ENCODE results near the gene POR. TPM values are rescaled to one million over a fixed set of nuclear protein-coding genes. Genes with fewer than 3 reads are reported as not detected.

Gene POR
- polyA plus RNA-seq, 1 donor from 2014 or later, result 61.2 TPM

DNA sequence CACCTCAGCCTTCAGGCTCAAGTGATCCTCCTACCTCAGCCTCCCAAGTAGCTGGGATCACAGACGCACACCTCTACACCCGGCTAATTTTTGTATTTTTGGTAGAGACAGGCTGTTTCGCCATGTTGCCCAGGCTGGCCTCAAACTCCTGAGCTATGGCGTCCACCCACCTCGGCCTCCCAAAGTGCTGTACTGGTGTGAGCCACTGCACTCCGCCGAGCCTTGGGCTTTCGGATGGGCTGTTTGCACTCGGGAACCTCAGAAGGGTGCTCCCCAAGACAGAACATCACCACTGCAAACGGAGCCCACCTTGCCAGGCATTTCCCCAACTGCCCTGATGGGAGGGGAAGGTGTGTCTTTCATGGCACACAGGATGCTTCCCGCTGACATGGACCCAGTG lies 52.1 kb downstream of the POR start:
- Histone ChIP-seq H3K4me2 (ENCODE audit: low read length) (no peak overlapping the region), H3F3A (ENCODE audit: insufficient read depth, low read length, poor library complexity, severe bottlenecking) (no peaks in the 10 kb centered on the region), H3K27ac (ENCODE audit: low read length) (no peak overlapping the region)

DNA sequence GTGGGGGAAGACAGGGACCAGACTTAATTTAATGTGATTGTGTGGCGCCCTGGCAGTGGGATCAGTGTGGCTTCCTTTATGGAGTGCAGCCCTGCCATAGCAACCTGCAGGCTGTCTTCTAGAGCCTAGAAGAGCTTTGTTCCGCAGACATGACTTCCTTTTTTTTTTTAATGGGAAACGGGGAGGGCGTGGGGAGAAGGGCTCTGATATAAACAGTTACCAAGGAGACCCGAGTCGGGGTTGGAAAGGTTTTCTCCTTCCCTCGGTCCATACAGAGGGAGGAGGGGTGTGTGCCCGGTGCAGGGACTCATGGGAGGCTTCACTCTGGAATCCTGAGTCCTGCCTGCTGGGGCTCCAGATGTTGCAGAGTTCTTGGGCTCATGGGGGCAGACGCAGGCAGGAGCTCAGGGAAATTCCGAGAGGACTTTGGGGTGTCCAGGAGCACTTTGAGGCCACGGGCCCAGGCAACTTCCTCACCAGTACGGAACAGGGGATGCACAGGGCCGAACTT lies 52.6 kb downstream of the POR start:
- no peaks in the 10 kb centered on the region for H3K79me2 ChIP-seq (replicated peaks; ENCODE audit: insufficient read depth, low read length)
- no peak overlapping the region for H3K27ac ChIP-seq (ENCODE audit: low read length)
- no peaks in the 10 kb centered on the region for H3K9me2 ChIP-seq (ENCODE audit: insufficient read depth, low read length)
- no peaks in the 10 kb centered on the region for H4K20me1 ChIP-seq (ENCODE audit: insufficient read depth)
- H3K36me3 ChIP-seq (ENCODE audit: insufficient read depth, low read length), result no peaks in the 10 kb centered on the region
- H3K27me3 ChIP-seq (ENCODE audit: insufficient read depth, low read depth, low read length), result no peaks in the 10 kb centered on the region
- H3K4me3 ChIP-seq (ENCODE audit: low read length), result no peak overlapping the region
- H2AFZ ChIP-seq (ENCODE audit: low read depth, low read length), result no peak overlapping the region
- no peak for TF ChIP-seq TAF1 (IDR thresholded peaks at IDR 0.05; ENCODE audit: low read depth)
- no peak for TF ChIP-seq RAD21 (conservative IDR thresholded peaks at IDR 0.05)
- no peak for TF ChIP-seq MXI1 (conservative IDR thresholded peaks at IDR 0.05; ENCODE audit: poor library complexity, severe bottlenecking)
- TF ChIP-seq, protein P1, sequence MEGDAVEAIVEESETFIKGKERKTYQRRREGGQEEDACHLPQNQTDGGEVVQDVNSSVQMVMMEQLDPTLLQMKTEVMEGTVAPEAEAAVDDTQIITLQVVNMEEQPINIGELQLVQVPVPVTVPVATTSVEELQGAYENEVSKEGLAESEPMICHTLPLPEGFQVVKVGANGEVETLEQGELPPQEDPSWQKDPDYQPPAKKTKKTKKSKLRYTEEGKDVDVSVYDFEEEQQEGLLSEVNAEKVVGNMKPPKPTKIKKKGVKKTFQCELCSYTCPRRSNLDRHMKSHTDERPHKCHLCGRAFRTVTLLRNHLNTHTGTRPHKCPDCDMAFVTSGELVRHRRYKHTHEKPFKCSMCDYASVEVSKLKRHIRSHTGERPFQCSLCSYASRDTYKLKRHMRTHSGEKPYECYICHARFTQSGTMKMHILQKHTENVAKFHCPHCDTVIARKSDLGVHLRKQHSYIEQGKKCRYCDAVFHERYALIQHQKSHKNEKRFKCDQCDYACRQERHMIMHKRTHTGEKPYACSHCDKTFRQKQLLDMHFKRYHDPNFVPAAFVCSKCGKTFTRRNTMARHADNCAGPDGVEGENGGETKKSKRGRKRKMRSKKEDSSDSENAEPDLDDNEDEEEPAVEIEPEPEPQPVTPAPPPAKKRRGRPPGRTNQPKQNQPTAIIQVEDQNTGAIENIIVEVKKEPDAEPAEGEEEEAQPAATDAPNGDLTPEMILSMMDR (IDR thresholded peaks at IDR 0.05; ENCODE audit: poor library complexity, severe bottlenecking), result no peak
- TF ChIP-seq SMC3 (conservative IDR thresholded peaks at IDR 0.05; ENCODE audit: poor library complexity), result no peak
- TF ChIP-seq, protein P2, sequence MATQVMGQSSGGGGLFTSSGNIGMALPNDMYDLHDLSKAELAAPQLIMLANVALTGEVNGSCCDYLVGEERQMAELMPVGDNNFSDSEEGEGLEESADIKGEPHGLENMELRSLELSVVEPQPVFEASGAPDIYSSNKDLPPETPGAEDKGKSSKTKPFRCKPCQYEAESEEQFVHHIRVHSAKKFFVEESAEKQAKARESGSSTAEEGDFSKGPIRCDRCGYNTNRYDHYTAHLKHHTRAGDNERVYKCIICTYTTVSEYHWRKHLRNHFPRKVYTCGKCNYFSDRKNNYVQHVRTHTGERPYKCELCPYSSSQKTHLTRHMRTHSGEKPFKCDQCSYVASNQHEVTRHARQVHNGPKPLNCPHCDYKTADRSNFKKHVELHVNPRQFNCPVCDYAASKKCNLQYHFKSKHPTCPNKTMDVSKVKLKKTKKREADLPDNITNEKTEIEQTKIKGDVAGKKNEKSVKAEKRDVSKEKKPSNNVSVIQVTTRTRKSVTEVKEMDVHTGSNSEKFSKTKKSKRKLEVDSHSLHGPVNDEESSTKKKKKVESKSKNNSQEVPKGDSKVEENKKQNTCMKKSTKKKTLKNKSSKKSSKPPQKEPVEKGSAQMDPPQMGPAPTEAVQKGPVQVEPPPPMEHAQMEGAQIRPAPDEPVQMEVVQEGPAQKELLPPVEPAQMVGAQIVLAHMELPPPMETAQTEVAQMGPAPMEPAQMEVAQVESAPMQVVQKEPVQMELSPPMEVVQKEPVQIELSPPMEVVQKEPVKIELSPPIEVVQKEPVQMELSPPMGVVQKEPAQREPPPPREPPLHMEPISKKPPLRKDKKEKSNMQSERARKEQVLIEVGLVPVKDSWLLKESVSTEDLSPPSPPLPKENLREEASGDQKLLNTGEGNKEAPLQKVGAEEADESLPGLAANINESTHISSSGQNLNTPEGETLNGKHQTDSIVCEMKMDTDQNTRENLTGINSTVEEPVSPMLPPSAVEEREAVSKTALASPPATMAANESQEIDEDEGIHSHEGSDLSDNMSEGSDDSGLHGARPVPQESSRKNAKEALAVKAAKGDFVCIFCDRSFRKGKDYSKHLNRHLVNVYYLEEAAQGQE (IDR thresholded peaks at IDR 0.05; ENCODE audit: borderline replicate concordance), result no peak
- no peaks in the 10 kb centered on the region for H3K9me3 ChIP-seq (ENCODE audit: low read length)
- H3K9ac ChIP-seq (ENCODE audit: low read length), result no peak overlapping the region
- H3K4me2 ChIP-seq (ENCODE audit: low read length), result no peak overlapping the region
- no peaks in the 10 kb centered on the region for H3F3A ChIP-seq (ENCODE audit: insufficient read depth, low read length, poor library complexity, severe bottlenecking)

More for the DNA sequence above, 52.1 kb downstream of the POR start:
- H4K20me1 ChIP-seq (ENCODE audit: insufficient read depth), result no peaks in the 10 kb centered on the region
- H3K4me3 ChIP-seq (ENCODE audit: low read length), result no peak overlapping the region
- H3K27me3 ChIP-seq (ENCODE audit: insufficient read depth, low read depth, low read length), result no peaks in the 10 kb centered on the region
- no peak overlapping the region for H3K9ac ChIP-seq (ENCODE audit: low read length)
- H3K9me3 ChIP-seq (ENCODE audit: low read length), result no peaks in the 10 kb centered on the region
- H2AFZ ChIP-seq (ENCODE audit: low read depth, low read length), result no peak overlapping the region
- no peaks in the 10 kb centered on the region for H3K36me3 ChIP-seq (ENCODE audit: insufficient read depth, low read length)
- TF ChIP-seq, protein P1 (IDR thresholded peaks at IDR 0.05; ENCODE audit: poor library complexity, severe bottlenecking), result no peak
- no peak for TF ChIP-seq MXI1 (conservative IDR thresholded peaks at IDR 0.05; ENCODE audit: poor library complexity, severe bottlenecking)
- no peak for TF ChIP-seq TAF1 (IDR thresholded peaks at IDR 0.05; ENCODE audit: low read depth)
- TF ChIP-seq SMC3 (conservative IDR thresholded peaks at IDR 0.05; ENCODE audit: poor library complexity), result no peak
- TF ChIP-seq, protein P2 (IDR thresholded peaks at IDR 0.05; ENCODE audit: borderline replicate concordance), result no peak
- no peaks in the 10 kb centered on the region for H3K9me2 ChIP-seq (ENCODE audit: insufficient read depth, low read length)
- no peaks in the 10 kb centered on the region for H3K79me2 ChIP-seq (replicated peaks; ENCODE audit: insufficient read depth, low read length)

Data from neural cell (in vitro differentiated cells).